Measurements from ENCODE around the gene PSMA6.
A peak's percentile ranks its signal among the peaks of the same experiment; 100 is the strongest.
"Not testable (repeated sequence)": the region's sequence is repeated elsewhere in the genome, so short reads cannot be mapped to it uniquely, and the experiment has no call there.

PSMA6 gene

DNA sequence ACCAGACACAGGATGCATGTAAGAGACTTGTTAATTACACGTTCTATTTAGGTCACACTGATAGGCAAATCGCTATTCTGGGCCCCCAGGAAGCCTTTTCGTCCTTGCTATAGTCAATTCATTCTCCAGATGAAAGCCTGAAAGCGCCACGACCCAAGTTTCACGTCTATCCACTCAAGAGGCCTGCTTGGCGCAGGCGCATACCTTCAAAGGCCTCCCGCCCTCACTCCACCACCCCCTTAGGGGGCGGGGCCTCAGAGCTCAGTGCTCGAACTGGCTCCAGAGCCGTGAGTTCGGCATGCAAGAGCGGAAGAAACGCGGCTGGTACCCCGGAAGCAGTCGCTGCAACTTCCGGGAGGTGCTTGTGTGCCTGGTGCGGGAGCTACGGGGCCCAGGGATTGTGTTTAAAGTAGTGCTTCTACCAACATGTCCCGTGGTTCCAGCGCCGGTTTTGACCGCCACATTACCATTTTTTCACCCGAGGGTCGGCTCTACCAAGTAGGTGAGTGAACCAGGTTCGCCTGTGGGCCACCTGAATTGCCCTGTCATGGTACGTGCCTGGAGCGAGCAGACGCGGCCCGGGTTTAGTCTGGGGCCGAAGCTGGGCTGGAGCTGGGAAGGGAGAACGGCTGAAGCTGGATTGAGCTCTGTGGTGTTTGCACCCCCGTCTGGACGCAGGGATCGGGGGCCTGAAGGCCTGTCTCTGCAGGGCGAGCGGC is at the start of gene PSMA6:
TSS of gene PSMA6 (plus strand) at position 332 of the 719 bp plus-strand sequence. CDS start at position 427, 95 bp downstream.
- peak; percentile 99 for DNase-seq (ENCODE audit: low spot score)

DNA sequence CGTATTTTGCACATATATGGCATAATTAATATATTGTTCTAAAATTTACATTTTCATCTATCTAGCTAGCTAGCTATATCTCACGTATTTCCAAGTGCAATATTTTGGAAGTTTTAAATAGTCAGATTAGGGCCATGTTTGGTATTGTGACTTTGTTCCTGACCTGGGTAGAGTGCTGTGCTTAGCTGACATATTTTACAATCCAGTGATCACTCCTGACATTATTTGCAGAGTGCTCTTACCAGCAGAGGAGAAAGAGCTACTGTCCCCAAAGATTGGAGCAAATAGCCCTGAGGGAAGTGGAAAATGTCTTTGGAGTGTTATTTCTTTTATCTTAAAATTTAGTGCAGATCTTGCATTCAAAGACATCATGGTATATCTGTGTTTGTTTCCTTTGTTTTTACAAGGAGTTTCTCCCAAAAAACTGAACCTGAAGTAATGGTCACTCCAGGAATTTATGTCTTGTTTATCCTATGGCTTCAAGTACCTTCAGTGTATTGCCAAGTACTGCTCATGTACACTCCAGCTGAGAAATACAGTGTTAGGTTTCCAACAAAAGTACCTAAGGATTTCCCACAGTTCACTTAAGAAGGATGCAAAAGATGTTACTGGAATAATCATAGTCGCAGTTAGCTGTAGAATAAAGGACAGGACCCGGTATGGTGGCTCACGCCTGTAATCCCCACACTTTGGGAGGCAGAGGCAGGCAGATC is 49.4 kb upstream of the PSMA6 start:
- DNase-seq (ENCODE audit: low spot score): no peak

DNA sequence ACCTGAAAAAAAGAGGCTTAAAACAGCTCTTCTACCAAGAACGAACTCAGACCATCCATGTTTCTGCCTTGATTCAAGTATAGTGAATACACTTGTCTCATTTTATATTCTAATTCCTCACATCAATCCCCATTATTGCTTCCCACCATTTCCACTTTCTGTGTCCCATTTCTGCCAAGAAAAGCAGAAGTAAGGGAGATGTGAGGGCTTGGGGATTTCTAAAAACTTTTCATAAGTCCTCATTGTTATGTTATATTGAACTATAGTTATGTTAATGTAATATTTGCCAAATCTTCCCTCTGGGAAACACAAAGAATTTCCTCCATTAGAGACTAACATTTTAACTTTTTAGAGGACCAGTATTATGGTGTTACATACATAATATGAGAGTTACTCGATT is 48.2 kb upstream of the PSMA6 start:
- no peak for DNase-seq (ENCODE audit: low spot score)

DNA sequence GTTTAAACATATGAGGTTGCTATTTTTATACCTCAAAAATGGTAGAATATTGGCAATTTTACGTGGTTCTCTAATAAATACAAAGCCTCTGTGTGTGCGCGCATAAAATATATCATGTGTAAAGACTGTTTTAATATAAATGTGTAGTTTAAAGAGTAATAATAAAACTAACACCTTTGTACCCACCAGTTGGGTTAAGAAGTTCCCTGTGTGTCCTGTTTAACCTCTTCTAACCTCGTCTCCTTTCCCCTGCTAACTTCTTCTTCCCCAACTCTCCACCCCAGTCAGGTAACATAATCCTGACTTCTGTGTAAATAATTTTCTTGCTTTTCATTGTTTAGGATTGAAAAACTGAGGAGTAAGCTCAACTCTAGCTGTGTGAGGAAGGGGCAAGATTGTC is 47.6 kb upstream of the PSMA6 start:
- no peak for DNase-seq (ENCODE audit: low spot score)

DNA sequence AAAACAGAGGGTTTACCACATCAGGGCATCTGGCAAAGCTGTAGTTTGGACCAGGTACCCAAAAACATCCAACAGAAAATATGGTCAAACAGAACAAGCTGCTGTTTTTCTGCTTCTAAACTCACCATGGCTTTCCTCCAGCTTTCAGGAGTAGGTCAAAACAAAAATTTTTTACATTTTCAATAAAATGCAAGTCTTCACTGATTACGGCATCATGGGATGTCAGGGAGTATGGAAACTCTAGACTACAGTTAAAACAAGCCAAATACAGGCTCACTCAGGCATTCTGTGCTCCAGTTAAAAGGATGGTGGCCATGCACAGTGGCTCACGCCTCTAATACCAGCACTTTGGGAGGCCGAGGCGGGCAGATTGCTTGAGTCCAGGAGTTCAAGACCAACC is 47.1 kb upstream of the PSMA6 start:
- no peak for DNase-seq (ENCODE audit: low spot score)

DNA sequence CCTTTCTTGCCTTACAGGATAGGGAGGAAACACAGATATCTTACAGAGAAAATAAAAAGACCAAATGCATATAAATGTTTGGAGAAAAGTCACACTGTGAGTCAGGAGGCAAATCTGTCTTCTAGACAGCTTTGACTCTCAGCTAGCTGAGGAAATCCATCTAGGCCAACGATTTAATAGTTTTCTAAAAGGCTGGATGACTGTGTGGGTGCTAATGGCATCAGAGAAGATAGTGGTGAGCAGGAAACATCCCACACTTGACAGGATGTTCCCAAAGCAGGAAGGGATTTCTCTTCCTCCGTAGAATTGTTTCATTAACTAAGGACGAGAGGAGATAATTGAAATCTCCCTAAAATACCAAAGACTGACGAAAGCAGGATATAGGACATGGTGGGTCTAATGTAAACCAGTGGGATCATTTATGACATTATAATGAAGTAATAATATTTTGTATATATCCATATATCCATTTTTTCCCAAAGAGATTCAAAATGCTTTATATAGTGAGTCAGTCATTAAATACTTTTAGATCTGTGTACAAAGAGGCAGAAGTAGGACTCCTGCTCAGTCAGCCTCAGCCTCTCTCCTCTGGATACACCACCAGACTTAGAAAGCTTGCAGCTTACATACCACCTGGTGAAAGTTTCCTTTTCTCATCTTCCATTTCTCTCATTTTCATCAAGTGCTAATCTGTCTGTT is 44.3 kb upstream of the PSMA6 start:
- DNase-seq (ENCODE audit: low spot score): peak; percentile 54

DNA sequence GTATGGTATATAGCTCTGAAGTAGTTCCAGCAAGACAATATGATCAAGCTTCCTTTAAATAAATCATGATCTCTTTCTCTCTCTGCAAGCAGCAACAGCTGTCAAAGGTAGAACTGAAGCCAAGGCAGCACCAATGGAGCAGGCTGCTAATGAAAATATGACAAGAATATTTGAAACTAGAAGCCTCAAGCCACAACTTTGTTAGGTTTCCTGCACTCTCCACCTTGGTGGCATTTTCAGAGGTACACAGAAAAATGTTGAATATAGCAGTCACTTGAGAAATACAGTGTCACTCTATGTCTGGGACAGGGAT is 43.8 kb upstream of the PSMA6 start:
- DNase-seq (ENCODE audit: low spot score): no peak

DNA sequence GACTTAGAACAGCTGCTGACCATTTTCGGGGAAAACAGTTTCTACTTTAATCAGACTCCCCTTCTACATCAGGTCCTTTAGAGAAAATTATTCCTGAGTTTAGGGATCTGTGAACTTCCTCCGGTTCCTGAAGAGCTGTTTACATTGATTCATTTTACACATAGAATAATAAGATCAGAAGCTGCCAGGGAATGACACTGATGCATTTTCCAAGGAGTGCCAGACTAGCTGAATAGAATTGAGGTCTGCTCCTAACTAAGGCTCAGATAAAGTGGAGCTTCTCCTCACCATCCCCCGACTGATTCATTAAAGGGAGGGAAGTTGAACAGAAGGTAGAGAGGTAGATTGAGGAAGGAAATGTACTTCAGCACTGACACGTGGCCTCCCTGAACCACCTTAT is 41.9 kb upstream of the PSMA6 start:
- DNase-seq (ENCODE audit: low spot score): no peak

DNA sequence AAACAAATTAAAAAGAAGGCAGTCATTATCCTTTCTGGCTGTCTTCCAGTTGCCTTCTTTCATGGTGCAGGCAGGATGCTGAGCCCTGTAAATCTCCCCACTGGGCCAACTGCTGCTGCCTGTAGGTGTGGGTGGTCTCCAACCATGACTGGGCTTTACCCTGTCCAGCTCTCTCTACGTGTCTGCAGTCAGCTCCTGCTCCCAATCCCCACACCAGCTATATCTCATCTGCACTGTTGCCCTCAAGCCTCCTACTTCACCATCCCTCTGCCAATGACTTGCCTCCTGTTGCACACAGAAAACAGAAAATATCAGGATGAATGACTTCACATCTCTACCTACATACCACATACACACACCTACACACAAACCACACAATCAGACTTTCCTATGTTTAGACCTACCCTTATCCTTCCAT is 39.7 kb upstream of the PSMA6 start:
- no peak for DNase-seq (ENCODE audit: low spot score)

DNA sequence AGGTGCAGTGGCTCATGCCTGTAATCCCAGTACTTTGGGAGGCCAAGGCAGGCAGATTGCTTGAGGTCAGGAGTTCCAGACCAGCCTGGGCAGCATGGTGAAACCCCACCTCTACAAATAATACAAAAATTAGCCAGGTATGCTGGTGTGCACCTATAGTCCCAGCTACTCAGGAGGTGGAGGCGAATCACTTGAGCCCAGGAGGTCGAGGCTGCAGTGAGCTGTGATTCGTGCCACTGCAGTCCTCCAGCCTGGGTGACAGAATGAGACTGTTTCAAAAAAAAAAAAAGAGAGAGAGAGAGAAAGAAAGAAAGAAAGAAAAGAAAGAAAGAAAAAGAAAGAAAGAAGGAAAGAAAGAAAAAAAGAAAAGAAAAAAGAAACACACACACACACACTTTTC is 39.1 kb upstream of the PSMA6 start:
- DNase-seq (ENCODE audit: low spot score): not testable (repeated sequence)

DNA sequence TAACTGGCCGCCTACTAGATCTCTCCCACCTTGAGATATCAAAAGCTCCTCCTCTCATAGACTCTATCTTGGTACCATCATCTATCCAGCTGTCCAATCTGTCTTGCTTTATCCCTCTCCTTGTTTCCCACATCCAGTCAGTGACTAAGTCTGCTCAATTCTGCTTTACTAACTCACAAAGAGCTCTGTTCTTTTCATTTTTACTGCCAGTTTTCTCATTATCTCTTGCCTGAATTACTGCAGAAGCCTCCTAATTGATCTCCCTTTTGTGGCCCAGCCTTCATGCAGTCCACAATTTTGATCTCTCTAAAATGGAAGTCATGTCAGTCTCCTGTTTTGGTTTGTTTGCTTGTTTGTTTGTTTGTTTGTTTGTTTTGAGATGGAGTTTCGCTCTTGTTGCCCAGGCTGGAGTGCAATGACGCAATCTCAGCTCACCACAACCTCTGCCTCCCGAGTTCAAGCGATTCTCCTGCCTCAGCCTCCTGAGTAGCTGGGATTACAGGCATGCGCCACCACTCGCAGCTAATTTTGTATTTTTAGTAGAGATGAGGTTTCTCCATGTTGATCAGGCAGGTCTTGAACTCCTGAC is 38.1 kb upstream of the PSMA6 start:
- DNase-seq (ENCODE audit: low spot score): not testable (repeated sequence)

DNA sequence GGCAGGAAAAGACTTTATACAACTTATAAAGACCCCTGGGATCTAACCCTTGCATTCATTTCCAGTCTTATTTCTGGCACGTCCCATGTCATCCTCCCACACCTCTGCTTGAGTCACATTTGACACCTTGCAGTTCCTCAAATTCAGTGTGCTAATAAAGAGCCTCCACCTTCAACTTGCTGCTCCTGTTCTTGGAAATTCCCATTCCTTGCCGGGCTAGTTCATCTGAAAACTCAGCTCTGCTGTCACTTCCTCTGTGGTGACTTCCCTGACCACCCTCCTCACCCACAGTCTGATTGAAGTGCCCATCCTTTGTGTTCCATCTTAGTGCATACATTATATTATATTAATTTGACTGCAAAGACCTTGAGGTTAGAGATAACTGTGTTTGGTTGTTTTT is 37.4 kb upstream of the PSMA6 start:
- no peak for DNase-seq (ENCODE audit: low spot score)

DNA sequence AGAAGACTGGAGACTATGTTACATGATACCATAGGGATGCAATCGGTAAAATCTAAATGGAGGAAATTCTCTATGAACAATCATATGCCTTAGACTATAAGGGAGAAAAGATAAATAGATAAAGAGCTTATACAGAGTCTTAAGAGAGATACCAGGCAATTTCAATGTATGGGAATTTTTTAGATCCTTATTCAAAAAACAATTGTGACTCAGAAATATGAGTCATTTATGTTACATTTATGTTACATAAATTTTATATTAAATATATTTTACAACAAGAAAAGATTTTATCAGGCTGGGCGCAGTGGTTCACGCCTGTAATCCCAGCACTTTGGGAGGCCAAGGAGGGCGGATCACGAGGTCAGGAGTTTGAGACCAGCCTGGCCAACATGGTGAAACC is 36.5 kb upstream of the PSMA6 start:
- no peak for DNase-seq (ENCODE audit: low spot score)

DNA sequence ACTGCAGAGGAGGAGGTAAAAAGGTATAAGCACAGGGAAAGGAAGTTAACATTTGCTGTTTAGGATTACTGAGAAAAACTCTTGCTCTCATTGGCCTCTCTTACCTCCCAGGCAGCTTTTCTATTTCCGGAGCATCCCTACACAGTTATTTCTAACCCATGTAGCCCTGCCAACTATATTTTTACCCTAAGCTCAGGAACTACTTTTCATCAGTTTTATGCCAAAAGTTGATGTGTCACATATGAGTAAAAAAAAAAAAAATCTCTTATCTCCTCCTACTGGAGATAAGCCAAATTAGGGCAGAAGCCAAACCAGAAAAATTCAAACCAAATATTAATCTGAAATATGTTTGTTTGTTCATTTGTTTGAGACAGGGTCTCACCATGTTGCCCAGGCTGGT is 34.4 kb upstream of the PSMA6 start:
- no peak for DNase-seq (ENCODE audit: low spot score)

DNA sequence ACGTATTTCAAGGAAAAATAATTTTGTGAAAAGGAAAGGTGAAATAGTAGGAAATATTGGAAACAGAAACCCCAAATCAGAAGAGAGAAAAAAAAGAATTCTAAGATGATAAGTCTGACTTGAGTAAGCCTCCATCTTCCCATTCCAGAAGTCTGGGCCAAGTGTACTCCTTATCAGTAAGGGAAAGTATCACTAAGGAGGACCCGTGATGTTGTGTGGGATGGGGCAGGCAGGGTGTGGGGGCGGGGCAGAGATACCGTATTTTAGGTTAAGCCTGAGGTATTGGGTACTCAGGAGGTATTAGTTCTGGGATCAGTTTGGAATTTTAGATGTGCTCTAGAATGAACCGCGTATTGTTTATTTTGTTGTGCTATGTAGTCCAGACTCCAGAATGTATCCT is 33.8 kb upstream of the PSMA6 start:
- no peak for DNase-seq (ENCODE audit: low spot score)

DNA sequence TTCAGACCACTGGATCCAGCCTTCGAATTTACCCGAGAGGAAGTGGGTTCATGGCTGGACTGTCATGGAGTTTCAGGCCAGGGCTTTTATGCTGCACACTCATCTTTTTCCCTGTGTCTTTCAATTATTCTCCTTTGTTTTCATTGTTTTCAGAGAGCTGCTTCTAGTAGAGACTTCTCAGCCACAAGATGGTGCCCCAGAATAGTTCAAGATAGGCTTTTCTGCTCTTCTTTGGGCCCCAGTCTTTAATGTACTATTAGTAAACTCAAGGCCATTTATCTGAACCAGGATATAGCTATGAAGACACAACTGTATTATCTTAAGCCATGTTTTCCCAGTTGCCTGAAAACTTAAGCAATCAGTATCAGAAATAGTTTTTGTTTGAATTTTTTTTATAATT is 30.4 kb upstream of the PSMA6 start:
- no peak for DNase-seq (ENCODE audit: low spot score)

DNA sequence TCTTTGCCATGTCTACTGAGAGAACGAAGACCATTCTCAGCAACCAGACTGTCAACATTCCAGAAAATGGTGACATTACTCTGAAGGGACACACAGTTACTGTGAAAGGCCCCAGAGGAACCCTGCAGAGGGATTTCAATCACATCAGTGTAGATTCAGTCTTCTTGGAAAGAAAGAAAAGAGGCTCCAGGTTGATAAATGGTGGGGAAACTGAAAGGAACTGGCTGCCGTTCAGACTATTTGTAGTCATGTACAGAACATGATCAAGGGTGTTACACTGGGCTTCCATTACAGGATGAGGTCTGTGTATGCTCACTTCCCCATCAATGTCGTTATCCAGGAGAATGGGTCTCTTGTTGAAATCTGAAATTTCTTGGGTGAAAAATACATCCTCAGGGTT is 29.7 kb upstream of the PSMA6 start:
- DNase-seq (ENCODE audit: low spot score): no peak

DNA sequence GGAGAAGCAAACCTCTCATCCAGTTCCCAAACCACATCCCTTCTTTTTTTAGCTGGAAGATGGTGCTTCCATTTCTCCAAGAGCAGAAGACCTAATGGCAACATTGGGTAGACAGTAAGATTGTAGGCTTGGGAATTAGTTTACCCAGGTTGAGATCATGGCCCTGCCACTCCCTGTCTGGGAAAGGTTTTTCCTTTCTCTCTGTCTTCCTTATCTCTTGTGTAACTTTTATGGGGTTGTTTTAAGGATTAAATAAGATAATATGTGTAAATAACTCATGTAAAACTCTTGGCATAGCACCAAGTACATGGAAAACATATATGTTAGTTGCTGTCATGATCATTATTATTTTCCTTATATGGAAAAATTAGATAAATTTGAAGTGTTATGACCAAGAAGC is 23.2 kb upstream of the PSMA6 start:
- DNase-seq (ENCODE audit: low spot score): no peak

DNA sequence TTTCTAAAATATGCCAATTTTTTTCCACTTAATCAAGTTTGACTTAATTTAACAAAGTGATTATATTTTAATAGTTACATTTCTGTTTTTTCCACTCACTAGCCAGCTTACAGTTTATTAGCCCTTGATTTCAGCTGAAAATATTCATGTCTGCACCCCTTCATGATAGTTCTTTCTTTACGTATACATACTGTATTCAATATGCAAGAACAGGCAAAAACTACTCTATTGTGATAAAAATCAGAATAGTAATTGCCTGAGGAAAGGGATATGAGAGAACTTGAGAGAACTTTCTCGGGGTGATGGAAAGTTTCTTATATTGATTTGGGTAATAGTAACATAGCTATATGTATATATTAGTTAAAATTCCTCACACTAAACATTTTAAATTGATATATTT is 17.4 kb upstream of the PSMA6 start:
- no peak for DNase-seq (ENCODE audit: low spot score)

DNA sequence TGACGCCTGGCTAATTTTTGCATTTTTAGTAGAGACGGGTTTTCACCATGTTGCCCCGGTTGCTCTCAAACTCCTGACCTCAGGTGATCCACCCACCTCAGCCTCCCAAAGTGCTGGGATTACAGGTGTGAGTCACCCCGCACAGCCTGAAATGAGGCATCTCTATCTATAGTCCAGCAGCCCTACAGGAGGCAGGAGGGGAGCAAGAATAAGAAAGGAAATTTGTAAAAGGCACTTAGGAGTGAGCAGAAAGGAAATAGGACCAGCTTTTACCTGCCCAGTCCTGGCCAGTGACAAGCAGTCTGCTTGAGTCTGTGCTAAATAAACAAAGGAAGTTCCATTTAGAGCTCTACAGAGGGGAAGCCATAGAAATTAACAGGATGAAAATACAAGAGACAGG is 15.0 kb upstream of the PSMA6 start:
- no peak for DNase-seq (ENCODE audit: low spot score)

DNA sequence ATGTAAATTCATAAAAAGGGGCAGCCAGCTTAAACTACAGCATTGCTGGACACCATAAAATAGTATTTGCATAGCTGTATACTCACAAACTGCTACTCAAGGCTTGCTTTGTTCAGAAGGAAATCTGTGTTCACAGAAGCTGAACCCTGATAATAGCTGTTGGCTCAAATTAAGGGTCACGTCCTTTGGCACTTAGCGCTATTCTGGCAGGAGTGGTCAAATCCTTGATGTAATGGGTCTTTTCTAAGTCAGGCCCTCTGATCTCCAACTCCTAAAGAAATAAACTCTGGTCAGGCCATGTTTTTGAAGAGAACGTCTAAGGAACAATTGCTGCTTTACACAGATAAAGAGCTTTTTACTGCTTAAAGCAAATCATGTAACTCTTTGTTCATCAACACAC is 12.8 kb upstream of the PSMA6 start:
- DNase-seq (ENCODE audit: low spot score): no peak

DNA sequence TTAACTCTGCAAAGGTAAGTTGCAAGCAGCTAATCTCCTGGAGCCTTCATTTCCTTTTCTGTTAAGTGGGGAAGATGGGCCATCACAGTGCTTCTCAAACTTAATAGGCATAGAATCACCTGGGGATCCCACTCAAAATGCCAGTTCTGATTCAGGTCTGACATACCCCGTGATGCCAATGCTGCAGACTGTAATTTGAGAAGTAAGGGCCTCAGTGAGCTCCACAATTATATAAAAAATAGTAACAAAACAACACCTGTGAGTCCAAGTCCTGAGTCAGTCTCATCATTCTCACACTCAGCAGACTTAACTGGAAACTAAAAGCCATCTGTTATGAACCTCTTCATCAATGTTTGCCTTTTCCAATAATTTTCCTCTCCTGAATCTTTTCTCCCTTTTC is 10.8 kb upstream of the PSMA6 start:
- no peak for DNase-seq (ENCODE audit: low spot score)

DNA sequence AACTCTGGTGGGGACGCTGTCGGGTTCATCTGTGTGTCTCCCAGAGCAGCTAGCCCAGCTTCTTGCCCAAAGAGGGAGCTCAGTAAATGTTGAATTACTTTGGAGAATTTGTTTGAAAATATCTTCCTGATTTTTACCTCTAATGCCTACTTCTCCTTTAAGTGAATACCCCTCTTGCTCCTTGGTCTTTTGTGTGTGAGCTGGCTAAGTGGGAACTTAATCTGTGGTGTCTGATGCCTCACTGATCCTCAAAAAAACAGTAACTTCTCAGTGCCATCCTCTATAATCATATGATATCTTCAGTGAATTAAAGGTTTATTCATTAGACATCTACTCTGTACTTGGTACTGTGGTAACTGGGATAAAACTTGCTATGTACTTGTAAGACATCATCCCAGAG is 7.7 kb upstream of the PSMA6 start:
- DNase-seq (ENCODE audit: low spot score): no peak

Measured in GM03348 (cell line).